Erythroblast (primary cell): ENCODE measurements around the gene TENM4.

Experiments used
- GATA1 ChIP-seq: IDR thresholded peaks from 2 replicates; pipeline ENCODE4 v1.6.1; 2011; ENCODE audit warnings: low read depth, mild to moderate bottlenecking, control low read depth, low read length, moderate library complexity
- POLR2A ChIP-seq: IDR thresholded peaks from 2 replicates; pipeline ENCODE4 v1.6.1; 2011; ENCODE audit warnings: mild to moderate bottlenecking, low read length

- TF ChIP-seq POLR2A (no peak), GATA1 (no peak)
Measured at GRCh38 chr11:78773077-78773476, 667.8 kb downstream of the TENM4 start.
